Activated T-helper 1 cell treated with anti-CD3 and anti-CD28 coated beads, Interleukin-2, amount 50 U/mL, for 16 hours (primary cell): ENCODE results near the gene VWA2.
"Not testable (repeated sequence)": the region's sequence is repeated elsewhere in the genome, so short reads cannot be mapped to it uniquely, and the experiment has no call there.

Experiments
- DNase-seq, 2 donors: peaks; one replicate each; pipeline ENCODE4 v3.0.0-alpha.2; 2020; ENCODE audit warnings: low read depth in 1 of 2, low spot score in 1 of 2

VWA2 gene

DNA sequence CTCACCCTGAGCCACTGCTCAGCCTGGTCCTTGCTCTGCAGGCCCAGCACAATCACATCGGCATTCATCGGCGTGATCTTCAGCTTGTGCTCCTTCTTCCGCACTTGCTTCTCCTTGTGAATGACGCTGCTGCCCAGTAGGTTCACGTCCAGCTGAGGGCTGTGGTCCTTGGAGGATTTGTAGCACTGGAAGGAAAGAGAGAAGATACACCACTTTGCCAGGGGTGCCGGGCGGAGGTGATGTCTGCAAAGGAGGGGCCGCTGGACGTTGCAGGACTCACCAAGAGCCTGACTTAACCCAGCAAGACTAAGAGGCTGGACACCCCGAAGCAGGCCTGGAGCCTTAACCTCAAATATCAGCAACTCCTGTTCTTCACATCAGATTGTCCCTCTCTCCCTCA lies 74.8 kb downstream of the VWA2 start:
- no peak for DNase-seq

DNA sequence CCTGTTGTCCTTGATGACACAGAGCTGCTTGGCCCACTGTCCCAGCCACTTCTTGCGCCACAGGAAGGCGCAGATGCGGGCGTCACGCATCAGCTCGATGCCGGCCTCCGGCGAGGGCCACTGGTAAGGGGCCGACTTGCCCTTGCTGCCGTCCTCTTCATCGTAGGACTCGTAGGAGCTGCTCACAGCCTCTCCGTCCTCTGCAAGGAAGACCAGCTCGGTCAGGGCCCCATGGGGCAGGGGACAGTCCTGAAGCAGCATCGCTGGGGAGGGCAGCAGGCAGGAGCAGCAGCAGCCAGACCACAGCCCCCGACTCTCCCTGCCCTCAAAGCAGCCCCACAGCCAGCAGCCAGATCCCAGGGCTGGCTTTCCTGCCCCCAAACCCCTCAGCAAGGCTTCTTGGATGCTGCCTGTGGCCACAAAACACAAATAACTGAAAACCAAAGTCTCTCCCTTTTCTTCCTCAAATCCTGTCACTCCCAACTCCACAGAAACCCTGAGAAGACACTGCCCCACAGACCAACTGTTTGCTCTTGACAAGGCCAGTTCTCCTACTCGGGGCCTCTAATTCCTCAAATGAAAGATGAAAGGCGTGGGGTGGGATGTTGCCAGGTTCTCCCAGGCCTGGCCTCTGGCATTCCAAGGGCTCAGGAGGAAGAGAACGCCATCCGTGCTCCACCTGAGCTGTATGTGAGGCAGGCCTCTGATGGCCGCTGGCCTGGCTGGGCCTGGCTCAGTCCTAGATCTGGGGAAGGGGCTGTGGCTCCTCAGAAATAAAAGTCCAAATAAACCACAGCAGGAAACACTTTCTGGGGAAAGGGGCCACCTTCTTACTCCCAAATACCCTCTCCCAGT lies 76.7 kb downstream of the VWA2 start:
- no peak for DNase-seq

DNA sequence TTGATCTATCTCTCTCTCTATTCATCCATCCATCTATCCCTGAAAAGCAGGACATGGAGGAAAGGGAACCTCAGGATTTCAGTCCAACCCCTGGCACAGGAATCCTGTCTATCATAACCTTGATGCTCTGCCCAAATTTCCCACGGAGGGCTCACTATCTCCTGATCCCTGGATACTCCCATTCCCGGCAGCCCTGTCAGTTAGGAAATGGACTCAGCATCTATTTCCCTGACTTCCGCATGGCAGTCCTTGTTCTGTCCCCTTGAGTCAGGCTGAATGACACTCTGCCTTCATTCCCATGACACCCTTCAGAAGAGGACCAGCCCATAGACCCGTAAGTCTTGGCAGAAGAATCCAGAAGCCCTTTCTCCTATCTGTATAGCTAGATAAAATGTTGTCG lies 77.7 kb downstream of the VWA2 start:
- no peak for DNase-seq

DNA sequence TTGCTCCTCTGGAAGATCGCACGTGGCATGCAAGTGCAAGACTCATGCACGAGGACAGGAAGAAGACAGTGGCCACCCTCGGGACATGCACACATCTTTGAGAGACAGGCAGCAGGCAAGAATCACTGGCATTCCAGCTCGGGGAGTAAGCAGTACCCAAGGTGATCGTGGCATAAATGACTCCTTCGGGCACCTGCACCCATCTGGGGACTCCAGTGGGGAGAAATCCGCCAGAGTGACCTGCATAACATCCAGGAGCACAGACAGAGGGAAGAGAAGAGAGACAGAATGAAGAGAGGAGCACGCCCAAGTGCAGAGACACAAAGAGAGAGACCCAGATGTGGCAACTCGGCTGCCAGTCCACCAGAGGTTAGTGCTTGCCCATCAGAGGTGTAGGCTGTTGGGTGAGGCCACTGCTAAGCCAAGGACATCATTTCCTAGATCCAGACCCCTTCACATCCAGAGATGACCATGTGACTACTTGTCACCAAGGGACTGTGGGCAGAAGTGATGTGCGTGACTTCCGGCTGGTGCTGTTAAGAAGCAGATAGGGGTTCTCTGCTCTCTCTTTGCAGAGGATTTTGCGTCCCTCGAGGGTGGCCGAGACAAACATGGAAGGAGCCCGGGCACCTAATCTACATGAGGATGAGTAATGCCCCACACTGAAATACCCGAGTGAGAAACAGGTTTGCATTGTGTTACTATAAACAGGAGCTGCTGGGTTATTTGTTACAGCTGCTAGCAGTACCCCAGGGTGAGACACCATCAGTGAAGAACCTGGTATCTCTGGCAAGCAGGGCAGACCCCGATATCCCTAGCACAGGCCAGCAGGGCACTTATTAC lies 80.6 kb downstream of the VWA2 start:
- DNase-seq = no peak

DNA sequence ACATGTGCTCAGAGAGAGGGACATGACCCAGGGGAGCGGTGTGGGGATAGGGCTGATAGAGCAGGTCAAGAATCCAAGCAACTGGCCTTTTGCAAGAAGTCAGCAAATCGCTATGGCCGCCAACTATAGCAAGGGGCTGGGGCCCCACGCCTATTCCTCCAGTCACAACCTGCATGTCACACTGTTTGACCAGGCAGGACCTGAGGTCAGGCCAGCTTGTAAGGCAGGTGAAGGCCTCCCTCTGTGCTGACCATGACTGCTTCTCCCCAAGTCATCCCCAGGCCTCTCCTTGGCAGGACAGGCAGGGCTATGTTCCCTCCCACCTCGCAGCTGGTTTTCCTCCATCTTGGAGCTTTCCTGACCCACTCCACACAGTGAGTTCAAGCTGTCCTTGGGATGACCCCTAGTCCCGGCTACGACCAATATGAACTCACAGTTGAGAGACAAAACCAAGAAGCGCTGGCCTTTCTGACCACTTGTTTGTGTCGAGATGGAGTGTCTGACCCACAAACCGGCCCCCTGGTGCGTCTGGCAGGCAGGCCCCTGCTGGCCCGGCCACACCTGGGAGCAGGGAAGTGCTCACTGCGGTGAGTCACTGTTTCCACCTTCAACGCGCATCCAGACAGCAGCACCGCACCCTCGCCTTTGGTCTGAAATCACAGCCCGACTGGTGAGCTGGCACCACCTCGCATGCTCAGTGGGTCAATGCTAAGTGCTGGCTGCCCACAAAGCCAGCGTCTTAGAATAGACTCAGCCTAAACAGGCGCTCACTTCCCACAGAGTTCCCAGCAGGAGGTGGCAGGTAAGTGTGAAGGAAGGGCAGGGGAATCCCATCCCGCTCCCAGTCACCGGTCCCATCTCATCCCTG lies 81.4 kb downstream of the VWA2 start:
- DNase-seq = no peak

DNA sequence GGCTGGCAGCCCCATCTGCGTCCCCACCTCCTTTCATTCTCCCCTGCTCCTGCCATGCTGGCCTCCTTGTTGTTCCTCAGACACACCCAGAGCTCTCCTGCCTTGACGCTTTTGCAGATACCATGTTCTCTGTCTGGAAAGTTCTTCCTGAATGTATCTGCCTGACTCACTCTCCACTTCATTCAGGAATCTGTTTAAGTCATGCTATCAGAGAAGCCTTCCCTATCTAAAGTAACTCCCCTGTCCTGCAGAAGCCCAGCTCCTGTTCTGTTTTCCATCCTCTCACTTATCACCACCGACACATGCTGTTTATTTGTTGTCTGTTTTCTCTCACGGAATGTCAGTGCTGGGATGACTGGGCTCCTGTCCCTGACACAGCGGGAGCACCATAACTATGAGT lies 83.3 kb downstream of the VWA2 start:
- DNase-seq = no peak

DNA sequence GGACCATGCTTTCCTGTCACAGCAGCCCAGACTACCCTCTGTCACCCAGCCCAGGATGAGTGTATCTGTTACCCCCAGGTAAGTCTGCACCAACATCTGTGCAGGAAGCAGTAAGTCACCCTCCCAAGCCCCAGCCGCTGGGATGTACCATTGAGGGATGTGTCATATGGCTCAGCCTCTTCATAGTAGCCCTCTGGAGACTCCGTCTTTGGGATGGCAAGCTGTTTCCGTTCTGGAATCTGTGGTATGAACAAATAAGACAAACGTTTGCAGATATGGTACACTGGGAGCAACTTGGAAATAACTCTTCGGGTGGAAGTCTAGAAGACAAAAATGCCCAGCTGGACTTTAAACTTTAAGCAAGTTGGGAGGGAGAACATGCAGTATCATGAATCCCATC lies 84.0 kb downstream of the VWA2 start:
- no peak for DNase-seq

DNA sequence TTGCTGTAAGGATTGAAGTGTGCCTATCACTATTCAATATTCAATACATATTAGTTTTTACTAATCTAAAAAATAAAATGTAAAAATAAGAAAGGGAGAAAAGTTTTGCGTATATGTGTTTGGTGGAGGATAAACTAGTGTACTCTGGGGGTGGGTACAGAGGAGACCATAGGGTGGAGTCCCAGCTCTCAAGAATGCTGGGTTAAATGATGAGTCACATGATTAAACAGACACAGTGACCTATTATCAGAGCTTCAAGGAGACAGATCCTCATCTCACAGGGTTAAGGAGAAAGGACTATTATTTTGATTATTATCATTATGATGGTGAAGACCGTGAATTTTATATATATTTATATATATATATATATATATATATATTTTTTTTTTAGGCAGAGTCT lies 87.7 kb downstream of the VWA2 start:
- no peak for DNase-seq

DNA sequence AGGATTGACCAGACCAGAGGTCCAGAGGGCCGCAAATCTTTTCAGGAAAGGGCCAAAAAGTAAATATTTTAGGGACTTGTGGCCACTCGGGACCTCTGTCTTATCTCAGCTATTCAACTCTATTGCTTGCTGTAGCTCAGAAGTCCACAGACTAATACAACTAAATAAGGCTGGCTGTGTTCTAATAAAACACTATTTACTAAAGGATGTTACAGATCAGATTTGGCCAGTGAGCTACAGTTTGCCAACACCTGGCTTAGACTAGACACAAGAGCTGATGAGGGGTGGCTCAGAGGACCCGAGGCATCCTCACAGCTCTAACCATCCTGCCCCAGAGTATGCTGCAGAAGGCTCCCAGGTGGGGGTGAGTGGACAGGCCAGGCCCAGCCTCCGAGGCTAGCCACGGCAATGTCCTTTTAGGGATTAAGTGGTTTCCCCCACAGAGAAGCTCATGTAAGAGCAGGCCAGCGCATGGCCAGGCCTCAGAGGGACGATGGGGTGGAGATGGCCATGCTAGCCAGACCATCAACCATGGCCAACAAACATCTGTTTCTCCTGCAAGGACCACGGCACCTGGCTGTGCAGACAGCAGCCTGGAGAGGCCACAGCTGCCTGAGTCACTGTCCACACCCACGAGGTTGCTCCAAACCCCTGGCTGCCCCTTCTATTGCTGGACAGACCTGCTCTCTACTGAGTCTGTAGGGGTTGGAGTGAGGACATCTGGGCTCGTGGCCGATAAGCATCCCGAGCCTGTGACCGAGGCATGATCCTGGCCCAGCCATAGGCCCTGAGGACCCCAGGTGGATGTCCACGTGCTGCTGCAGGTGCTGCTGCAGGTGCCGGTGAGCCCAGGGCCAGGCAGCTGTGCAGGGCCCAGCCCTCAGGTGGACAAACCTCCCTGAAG lies 88.7 kb downstream of the VWA2 start:
- no peak for DNase-seq

DNA sequence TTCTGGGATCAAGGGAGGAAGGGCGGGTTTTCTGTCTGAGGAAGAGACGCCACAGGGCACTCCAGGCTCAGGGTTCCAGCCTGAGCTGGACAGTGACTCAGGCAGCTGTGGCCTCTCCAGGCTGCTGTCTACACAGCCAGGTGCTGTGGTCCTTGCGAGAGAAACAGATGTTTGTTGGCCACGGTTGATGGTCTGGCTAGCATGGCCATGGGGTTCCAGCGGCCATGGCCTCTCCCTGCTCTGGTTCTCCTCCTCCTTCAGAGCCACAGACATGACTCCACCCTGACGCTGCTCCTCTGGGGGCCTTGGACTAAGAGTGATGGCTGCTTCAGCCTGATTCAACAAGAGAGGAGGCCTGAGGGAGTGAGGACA lies 89.4 kb downstream of the VWA2 start:
- DNase-seq = no peak

DNA sequence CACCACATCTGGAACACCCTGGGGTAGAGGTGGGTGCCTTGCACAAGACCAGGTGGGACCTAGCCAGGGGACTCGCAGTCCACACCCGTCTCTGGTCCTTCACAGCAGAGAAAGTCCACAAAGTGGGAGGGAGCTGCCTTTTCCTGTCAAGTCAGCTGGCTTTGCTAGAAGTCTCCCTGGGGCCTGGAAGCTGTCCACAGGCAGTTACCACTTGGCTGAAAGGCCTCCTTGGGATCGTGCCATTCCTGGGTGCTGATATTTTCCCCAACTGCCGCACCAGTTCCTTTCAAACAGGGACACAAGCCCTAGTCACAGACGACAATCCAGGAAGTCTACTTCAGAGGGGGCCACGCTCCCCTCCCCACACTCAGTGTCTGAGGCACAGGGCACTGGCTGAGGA lies 89.8 kb downstream of the VWA2 start:
- no peak for DNase-seq

DNA sequence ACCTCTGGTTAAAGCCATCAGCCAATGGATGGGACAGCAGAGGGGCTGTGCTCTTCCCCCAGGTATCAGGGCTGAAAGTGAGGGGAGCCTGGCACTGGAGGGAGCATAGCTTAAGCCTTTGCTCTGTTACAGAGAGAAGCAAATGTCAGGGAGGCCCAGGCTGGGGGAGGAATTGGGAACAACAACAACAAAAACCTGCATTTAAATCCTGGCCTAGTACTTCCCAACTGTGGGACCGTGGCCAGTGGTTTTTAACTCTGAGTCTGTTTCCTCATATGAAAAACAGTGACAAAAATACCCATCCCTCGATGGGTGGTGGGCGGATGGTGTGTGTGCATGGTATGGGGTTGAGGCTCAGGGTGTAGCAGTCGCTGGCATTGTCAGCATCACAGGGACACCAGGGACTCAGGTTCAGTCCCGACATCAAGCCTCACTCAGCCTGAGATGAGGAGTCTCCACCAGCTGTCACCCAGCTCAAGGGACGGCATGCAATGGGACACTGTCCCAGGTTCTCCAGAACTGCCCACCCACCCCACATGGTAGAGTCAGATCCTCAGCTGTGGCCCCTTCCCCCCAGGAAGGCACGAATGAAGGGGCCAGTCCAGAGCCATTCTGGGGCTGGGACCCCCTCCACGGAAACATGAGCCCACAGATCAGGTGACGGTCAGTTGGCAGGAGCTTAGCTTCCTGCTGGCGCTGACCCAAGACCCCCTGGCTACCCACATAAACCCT lies 90.7 kb downstream of the VWA2 start:
- no peak for DNase-seq

DNA sequence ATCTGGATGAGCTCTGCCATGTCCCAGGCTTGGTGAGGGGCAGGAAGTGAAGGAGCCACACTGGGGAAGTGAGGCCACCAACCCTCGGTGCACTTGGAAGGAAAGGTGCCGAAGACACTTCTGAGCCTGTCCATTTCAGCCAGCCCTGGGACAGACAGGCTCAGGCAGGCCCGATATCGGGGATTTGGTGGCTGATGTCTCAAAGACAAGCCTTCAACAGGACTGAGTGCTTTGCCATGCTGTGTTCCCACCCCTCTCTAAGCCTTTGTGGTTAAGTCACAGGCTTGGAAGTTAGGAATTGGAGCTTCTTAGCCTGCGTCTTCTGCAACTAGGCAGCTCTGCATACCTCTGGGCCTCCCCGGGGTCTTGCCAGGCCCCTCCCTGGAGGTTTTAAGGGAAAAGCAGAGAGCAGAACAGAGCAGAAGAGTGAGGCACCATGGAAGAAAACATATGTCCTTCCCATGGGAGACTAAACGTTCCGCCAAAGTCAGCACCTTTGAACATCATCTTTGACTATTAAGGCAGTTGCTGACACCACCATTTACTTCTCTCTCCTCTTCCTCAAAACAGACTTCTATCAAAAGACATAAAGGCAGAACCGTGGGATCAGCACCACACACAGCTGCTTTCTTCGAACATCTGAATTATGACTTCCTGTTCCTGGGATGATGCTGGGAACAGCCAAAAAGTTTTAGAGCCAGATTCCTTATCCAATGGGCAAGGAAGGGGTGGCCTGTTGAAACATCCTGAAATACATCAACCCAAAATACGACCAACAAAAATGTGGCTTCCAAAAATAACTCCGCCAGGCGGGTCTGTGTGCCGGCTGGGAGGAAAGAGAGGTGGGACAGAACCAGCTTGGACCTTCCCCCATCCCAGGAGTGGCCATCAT lies 93.5 kb downstream of the VWA2 start:
- DNase-seq = no peak

DNA sequence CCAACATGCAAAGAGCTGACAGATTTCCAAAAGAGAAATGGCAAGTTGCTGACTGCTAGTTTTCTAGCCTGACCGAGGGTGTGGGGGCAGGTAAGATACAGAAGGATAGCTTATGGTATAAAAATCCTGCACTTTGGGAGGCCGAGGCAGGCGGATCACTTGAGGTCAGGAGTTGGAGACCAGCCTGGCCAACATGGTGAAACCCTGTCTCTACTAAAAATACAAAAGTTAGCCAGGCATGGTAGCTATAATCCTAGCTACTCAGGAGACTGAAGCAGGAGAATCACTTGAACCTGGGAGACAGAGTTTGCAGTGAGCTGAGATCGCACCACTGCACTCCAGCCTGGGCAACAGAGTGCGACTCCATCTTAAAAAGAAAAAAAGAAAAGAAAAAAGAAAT lies 94.4 kb downstream of the VWA2 start:
- not testable (repeated sequence) for DNase-seq

DNA sequence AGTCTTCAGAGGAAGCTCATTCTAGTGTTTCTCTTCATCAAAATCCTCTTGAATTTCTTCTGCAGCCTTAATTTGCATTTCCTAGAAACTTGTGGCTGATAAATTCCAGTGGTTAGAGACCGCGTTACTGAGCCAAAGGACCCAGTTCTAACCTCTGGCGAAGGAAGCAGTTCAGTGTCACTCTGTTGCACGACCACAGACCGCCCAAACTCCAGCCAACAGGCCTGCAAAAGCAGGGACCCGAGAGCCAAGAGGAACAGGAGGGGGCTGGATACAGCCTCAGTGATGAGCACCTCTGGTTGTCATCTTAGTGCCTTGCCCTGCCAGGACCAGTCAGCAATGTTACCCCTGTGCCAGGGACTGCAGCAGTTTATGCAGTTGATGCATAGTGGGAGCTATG lies 95.2 kb downstream of the VWA2 start:
- DNase-seq = no peak

DNA sequence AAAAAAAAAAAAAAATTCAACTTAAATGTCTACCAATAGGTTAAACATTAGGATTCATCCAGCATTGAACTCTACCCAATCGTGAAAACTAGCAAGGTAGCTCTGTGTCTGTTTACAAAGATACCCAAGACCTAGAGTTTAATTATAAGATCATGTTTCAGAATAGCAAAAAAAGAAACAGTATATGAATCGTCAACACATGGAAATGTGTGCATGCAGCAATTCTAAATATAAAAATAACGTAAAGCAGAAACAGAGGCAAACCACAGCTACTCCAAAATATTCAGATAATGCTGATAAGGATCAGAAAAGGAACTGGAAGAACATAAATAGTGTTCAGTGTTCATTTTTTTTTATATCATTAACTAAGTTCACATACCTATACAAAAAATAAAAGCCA lies 96.6 kb downstream of the VWA2 start:
- DNase-seq = no peak

DNA sequence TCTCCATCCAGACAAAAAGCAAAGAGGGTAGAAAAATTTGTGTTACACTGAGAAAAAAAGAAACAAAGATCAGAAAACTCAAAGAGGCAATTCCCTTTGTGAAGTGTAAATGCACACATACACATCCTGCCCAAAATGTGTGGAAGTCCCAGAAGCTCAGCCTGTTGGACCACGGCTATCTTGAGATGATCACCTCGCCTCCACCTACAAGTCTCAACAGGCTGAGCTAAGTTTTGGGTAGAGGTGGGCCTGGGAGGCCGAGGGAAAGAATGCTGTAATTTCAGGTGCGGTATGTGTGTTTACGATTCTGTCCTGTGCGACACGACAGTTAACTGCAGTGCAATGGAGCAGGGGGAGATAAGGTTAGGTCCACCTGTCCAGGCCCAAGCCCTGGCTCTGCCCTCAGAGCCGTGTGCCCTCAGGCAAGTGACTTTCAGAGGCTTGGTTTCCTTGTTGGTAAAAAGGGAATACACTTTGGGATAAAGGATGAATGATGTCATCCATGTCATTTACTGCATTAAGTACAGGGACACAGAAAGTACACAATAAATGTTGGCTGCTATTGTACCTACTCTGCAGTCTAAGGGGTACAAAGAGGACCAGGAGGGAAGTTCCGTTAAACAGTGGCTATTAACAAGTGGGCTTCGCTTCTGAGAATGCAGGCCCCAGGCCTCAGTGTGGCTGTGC lies 97.9 kb downstream of the VWA2 start:
- DNase-seq = no peak
